ENCODE data around the gene ADCYAP1R1. TPM values are rescaled to one million over a fixed set of nuclear protein-coding genes. Genes with fewer than 3 reads are reported as not detected.
A peak's percentile ranks its signal among the peaks of the same experiment; 100 is the strongest.

ADCYAP1R1 gene
- total RNA-seq, 1 experiment from 2014 or later, result 8.9 TPM

- H3K4me2 ChIP-seq (ENCODE audit: insufficient read depth, insufficient read length, low read length), result no peak overlapping the region
- H3K27ac Mint-ChIP-seq, result no peak overlapping the region; a peak in 1 of 7 replicates
- no peak overlapping the region for H4K5ac ChIP-seq (ENCODE audit: insufficient read length, low read depth, low read length)
- no peaks in the 10 kb centered on the region for H4K20me1 ChIP-seq (ENCODE audit: control insufficient read depth, insufficient read depth, insufficient read length)
- no peak overlapping the region for H3T11ph ChIP-seq (ENCODE audit: low read length)
- H3K23ac ChIP-seq (ENCODE audit: insufficient read length, low read depth, low read length), result no peak overlapping the region
- H3K9me3 ChIP-seq (ENCODE audit: control insufficient read depth, low read depth, low read length), result no peaks in the 10 kb centered on the region
- no peak overlapping the region for H3K56ac ChIP-seq (ENCODE audit: insufficient read length, low read depth, low read length)
- no peak overlapping the region for H2BK20ac ChIP-seq (ENCODE audit: low read depth, low read length, poor library complexity, severe bottlenecking)
- no CpG with 5 or more reads among the region's 11 CpGs for WGBS (ENCODE audit: extremely low coverage, insufficient read length, low lambda C conversion rate)
- no peak overlapping the region for H2BK5ac ChIP-seq (ENCODE audit: insufficient read length, low read length)
- peaks cover 0 to 3% of the 10 kb centered on the region in 2 experiments; a peak in 2 of 5 replicates for H3K9me3 Mint-ChIP-seq
- H3K9ac ChIP-seq (ENCODE audit: extremely low read depth, insufficient read length, low read length), result no peak overlapping the region
- H3K79me2 ChIP-seq (ENCODE audit: insufficient read depth, low read length), result no peaks in the 10 kb centered on the region
- H3K18ac ChIP-seq (ENCODE audit: insufficient read length, low read depth, low read length), result no peak overlapping the region
- H3K4me1 ChIP-seq (ENCODE audit: insufficient read depth, low read length), result no peaks in the 10 kb centered on the region
- no peak for DNase-seq
- no peak overlapping the region for H2BK15ac ChIP-seq (ENCODE audit: low read depth, low read length)
- H3K27ac ChIP-seq (ENCODE audit: insufficient read length, low read depth, low read length), result no peak overlapping the region
- no peak overlapping the region for H2BK120ac ChIP-seq (ENCODE audit: low read depth, low read length, poor library complexity, severe bottlenecking)
- no peaks in the 10 kb centered on the region for H3K27me3 ChIP-seq (ENCODE audit: insufficient read depth, low read length)
- H4K91ac ChIP-seq (ENCODE audit: insufficient read length, low read depth, low read length), result no peak overlapping the region
- no peak overlapping the region for H3K14ac ChIP-seq (ENCODE audit: insufficient read depth, low read length)
- TF ChIP-seq, protein P1, sequence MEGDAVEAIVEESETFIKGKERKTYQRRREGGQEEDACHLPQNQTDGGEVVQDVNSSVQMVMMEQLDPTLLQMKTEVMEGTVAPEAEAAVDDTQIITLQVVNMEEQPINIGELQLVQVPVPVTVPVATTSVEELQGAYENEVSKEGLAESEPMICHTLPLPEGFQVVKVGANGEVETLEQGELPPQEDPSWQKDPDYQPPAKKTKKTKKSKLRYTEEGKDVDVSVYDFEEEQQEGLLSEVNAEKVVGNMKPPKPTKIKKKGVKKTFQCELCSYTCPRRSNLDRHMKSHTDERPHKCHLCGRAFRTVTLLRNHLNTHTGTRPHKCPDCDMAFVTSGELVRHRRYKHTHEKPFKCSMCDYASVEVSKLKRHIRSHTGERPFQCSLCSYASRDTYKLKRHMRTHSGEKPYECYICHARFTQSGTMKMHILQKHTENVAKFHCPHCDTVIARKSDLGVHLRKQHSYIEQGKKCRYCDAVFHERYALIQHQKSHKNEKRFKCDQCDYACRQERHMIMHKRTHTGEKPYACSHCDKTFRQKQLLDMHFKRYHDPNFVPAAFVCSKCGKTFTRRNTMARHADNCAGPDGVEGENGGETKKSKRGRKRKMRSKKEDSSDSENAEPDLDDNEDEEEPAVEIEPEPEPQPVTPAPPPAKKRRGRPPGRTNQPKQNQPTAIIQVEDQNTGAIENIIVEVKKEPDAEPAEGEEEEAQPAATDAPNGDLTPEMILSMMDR (conservative IDR thresholded peaks at IDR 0.05), result no peak
- H3K4me1 Mint-ChIP-seq, result peaks cover 15 to 19% of the 10 kb centered on the region in 2 experiments
- H2AFZ ChIP-seq (ENCODE audit: low read length), result no peak overlapping the region
- no peak overlapping the region for H2BK12ac ChIP-seq (ENCODE audit: insufficient read length, low read depth, low read length)
- no peak overlapping the region for H3K4me3 Mint-ChIP-seq
- no peaks in the 10 kb centered on the region for H3K79me1 ChIP-seq (ENCODE audit: insufficient read depth, low read depth, low read length, poor library complexity, severe bottlenecking)
- no peaks in the 10 kb centered on the region for H3K23me2 ChIP-seq (ENCODE audit: insufficient read length, low read depth, low read length, poor library complexity, severe bottlenecking)
- no peak overlapping the region for H3K4ac ChIP-seq (ENCODE audit: low read depth, low read length)
- H4K8ac ChIP-seq (replicated peaks; ENCODE audit: insufficient read length, low read depth, low read length), result peak overlapping the region; percentile 17
- H3K27me3 Mint-ChIP-seq (ENCODE audit: low read depth), result peaks cover 5% of the 10 kb centered on the region
- peaks cover 9 to 17% (median 10%) of the 10 kb centered on the region in 3 experiments; a peak in 6 of 7 replicates for H3K36me3 Mint-ChIP-seq (ENCODE audit: insufficient read depth in 1 of 3, low read depth in 3 of 3)
- no peak overlapping the region for H2AK5ac ChIP-seq (ENCODE audit: insufficient read length, low read length)
Measured at GRCh38 chr7:31076641-31077310, 24.7 kb downstream of the ADCYAP1R1 start.
